HG03571 (cell line): ENCODE data around the gene AKT1S1.
"Not testable (repeated sequence)": the region's sequence is repeated elsewhere in the genome, so short reads cannot be mapped to it uniquely, and the experiment has no call there.

Experiments used
- ATAC-seq: cut with Tn5 transposase; IDR thresholded peaks from one replicate; pipeline ENCODE4 v1.9.1; 2021; ENCODE audit not compliant: unreplicated experiment

The AKT1S1 gene

DNA sequence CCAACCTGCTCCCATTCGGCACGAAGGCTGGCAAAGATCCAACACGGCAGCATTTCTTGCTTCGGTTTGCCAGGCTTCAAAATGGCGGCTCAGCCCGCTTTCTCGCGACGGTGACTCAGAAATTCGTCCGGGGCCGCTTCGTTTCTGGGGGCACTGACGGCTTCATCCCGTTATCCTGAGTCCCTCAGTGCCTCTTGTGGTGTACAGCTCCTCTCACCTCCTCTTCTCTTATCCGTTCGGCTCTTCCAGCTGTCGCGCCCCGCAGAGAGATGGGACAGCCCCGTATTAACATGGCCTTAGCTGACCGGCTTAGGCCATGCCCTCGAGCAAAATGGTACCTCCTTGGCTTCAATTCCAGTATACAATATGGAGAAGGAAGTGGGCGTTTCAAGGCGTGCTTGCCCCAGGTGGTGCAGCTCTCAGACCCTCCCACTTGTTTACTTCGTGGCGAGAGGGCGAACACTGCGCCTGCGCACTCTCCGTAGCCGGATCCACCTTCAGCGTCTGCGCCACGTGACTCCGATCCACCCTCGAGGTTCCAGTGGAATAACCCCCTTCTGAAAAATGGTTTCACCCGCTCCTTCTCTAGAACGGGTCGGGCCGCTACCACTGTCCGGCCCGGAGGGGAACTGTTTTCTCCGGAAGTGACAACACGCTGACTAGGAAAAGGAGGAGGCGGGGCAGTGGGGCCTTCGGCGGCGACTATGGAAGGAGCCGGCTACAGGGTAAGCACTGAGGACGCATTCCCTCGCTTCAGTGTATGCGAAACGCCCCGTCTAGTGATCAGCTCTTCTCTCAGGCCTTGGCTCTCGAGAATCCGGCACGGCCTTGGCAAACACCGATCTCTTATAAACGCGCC, at the start of gene AKT1S1, which contains the start of gene TBC1D17:
Gene AKT1S1, minus strand, starts transcription at position 336 of the 859 bp plus-strand sequence. CDS start 4,060 bp downstream, outside the sequence.
Gene TBC1D17, plus strand, starts transcription at position 683 of the 859 bp plus-strand sequence. Its CDS starts 22 bp downstream, at position 705.
- ATAC-seq, result peak; percentile 52

DNA sequence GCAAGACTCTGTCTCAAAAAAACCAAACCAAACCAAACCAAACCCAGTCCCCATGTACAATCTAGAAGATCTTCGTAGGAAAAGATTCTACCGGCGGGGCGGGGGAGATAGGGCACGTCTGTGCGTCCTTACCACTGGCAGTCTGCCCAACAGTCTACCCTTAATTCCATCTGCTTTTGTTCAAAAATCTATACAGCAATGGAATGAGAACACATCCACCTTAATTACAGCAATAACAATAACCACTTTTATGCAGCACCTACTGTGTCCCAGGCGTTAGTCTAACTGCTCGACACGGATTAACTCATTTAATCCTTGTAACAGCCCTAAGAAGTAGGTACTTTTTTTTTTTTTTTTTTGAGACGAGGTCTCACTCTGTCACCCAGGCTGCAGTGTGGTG, 49.4 kb upstream of the AKT1S1 start:
- ATAC-seq, result no peak

DNA sequence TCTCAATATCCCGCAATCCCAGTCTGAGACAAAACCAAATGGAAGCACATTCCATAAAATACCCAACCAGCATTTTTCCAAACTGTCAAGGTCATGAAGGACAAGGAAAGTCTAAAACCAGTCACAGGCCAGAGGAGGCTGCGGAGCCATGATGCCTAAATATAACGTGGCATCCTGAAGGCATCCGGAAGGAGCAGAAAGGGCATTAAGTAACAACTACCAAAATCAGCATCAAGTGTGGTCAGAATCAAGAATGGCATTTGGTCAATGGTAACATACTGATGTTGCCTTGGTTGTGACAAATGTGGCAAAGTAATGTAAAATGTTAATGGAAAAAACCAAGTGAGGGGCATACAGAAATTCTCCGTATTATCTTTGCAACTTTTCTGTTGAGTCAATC, 48.3 kb upstream of the AKT1S1 start:
- no peak for ATAC-seq

GRCh38 chr19:49924881-49925210, 47.7 kb upstream of the AKT1S1 start:
- not testable (repeated sequence) for ATAC-seq

- no peak for ATAC-seq
Measured at GRCh38 chr19:49924004-49924880, 47.1 kb upstream of the AKT1S1 start.

GRCh38 chr19:49923055-49924003, 46.2 kb upstream of the AKT1S1 start:
- ATAC-seq, result no peak

DNA sequence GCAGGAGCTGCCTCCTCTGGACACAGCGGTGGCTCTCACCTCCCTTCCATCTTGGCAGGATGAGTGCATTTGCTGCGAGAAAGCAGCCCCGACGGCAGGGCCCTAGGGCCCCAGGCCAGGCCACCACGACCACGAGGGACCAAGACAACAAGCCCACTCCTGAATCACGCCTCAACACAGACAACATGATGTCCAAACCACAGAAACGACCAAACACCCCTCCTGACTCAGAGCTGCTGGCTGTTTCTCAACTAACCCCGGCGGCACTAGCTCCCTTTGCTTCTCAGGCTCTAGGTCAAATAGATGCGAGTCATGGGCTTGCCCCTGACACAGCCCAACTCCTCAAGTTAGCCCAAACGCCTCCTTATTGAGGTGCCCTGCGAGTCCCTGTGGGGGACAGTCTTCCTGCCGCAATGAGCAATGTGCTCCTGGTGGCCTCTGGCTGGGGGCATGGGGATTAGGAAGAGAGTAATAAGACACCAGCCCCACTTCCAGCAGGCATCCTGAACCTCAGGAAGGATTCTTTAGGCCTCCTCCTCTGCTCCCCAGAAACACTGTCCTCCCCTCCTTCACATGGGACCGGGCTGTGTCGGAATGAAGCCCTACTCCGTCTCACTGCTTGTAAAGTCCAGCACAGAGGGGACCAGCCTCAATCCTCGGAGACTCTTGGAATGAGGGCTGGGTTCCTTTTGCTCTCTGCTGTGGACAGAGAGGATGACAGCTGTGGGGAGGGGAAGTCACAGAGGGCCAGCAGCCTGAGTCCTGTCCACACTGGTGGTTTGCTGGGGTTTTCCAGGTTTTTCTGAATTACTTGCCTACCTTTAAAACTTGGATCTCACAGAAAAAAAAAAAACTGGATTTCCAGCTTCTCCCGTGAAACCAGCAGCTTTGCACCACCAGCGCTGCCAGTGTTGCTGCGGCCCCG, 45.0 kb upstream of the AKT1S1 start:
- no peak for ATAC-seq

DNA sequence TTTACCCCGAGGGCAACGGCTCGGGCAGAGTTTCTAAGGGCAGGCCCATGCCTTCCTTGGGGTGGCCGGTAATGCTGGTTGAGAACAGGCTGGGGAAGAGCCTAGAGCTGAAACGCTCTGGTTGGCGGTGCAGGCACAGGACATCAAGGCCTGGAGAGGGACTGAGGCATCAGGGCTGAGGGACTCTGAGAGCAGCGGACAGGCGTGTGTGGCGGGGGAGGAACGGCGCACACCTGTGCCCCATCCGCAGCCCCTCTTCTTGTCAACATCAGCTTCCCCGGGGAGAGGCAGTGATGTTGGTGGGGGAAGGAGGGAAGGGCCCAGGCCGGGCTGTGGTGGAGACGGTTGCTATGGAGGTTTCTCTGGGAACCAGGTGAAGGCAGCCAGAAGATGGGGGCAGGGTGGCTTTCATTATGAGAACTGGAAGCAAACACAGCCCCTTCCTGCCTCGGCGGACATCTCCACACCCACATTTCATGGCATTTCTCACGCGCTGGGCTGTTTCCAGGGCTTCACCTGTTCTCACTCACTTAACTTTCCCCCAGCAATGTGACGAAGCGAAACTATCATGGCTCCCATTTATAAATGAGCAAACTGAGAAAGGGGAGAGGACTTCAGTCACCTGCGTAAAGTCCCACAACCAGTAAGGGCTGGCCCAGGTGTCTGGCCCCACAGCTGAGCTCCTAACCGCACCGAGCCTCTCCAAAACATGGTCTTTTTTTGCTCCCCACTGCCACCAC, 43.6 kb upstream of the AKT1S1 start:
- ATAC-seq, result no peak

GRCh38 chr19:49918089-49918488, 40.9 kb upstream of the AKT1S1 start:
- ATAC-seq, result no peak

DNA sequence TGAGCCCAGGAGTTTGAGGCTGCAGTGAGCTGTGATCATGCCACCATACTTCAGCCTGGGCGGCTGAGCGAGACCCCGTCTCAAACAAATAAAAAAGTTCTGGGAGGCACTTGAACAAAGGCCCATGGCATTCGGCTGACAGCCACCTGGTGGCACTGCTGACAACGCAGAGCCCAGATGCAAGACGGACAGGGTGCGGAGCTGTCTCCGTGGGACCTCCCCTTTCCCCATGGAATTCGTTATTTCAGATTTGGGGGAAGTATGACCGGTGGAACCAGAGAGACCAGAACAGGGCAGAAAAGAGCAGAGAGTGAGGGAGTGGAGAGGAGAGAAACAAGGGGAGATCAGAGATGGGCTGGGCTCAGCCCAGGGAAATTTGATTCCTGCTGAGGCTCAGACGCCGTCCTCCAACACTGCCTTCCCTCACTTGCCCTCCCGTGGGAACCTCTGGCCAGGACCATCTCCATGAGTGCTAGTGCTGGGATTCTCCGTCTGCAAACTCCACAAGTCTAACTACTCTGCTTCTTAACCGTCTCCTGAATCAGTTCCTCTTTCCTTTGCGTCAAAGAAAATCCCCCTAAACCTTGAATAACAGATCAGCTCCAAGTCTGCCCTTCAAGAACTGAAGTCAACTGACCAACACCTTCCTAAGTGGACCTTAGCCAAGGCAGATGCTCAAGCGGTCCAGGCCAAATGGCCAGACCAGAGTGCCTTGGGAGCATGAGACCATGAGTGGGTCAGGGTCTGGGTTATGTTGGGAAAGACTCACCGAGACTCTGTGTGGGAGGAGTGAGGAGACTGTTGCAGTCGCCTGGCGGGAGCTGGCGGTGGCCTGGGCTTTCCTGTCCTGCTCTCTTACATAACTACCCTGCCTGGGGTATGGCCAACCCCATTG, 39.9 kb upstream of the AKT1S1 start:
- no peak for ATAC-seq

GRCh38 chr19:49915271-49915670, 38.1 kb upstream of the AKT1S1 start:
- no peak for ATAC-seq

DNA sequence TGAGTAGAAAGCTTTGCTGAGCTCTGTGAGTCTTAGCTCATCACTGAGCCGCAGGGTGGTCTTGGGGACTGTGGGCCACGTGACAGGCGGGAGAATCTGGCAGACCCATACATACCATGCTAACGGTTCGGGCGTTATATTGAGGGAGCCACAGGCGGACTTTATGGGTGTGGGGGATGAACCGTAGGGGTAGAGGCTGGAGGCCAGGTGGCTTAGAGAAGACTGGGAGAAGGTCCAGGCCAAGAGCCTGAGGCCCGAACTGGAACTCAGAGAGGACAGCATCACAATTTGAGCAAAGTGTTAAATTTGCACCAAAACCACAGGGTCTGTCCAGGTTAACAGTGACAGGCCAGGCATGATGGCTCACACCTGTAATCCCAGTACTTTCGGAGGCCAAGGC, 36.6 kb upstream of the AKT1S1 start:
- ATAC-seq, result no peak

GRCh38 chr19:49912965-49913685, 36.0 kb upstream of the AKT1S1 start:
- ATAC-seq, result no peak

GRCh38 chr19:49911381-49912145, 34.4 kb upstream of the AKT1S1 start:
- ATAC-seq, result peak; percentile 43

DNA sequence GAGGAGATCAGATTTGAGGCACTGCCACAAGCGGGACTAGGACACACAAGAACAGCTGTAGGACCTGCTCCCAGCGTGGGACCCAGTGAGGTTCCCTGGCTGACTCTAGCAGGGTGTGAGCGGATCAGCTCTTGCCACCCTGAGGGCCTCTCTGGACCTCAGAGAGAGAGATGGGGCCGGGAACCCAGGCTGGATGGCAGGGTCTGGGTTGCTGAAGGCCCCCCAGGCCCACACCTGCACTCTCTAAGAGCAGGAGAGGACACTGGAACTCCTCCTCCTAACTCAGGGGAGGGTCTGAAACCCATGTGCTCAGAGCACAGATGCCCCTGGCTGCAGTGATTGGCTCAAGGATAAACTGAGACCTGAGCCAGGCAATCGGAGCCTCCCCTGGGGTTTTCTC, 33.0 kb upstream of the AKT1S1 start:
- no peak for ATAC-seq
